GM18498 (cell line): ENCODE results near the gene CCSER1.
"Not testable (repeated sequence)": the region's sequence is repeated elsewhere in the genome, so short reads cannot be mapped to it uniquely, and the experiment has no call there.

Experiments used
- ATAC-seq: cut with Tn5 transposase; IDR thresholded peaks from one replicate; pipeline ENCODE4 v1.9.1; 2021; ENCODE audit warnings: mild to moderate bottlenecking, moderate library complexity; ENCODE audit not compliant: unreplicated experiment

CCSER1 gene

DNA sequence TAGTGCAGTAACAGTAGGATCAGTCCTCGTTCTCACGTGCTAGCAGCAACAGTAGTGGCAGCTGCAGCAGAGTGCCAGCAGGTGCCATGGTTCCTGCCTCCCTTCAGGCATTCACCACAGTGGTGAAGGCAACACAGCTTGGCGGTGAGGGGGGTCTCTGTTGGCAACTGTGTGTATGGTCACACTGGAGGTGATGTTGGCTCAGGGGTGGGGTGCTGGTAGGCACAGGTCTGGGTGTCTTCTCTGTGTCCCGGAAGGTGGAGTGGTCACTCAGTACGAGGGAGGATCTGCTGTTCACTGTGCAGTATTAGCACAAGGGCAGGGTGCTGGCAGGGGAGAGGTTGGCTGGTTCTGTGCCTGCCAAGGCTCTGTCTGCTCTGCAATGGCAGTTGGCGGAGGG, 671.8 kb downstream of the CCSER1 start:
- no peak for ATAC-seq

DNA sequence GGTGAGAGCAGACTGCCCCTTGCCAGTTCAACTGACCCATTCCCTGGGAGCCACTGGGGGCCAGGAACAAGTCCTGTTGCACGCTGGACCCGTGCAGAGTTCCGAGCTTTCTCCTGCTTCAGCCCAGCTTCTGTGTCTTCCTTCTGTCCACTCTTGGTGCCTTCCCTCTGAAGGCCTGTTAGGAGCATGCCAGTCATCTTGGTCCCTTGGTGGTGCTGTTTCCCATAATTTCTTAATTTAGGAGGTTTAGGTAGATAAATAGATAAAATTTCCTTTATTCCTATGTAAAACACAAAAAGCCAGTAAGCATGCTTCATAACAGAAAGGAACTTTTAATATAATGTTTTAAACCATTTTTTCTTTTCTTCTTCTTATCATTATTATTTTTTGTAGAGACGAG, 672.7 kb downstream of the CCSER1 start:
- no peak for ATAC-seq

DNA sequence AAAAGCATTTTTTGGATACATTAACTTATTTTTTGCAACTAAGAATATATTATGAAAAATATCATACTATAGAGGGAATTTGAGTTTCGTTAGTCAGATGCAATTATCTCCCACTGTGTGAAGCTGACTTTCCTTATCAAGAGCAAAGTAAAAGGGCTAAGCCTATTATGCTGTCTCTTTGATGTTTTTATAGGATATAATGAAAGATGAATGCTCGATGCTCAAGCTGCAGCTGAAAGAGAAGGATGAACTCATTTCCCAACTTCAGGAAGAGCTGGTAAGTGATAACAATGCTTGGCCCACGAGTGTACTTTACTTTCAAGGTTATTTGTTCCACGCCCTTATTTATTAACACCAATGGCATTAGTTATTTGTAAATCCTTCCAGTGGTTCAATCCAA, 688.4 kb downstream of the CCSER1 start:
- no peak for ATAC-seq

DNA sequence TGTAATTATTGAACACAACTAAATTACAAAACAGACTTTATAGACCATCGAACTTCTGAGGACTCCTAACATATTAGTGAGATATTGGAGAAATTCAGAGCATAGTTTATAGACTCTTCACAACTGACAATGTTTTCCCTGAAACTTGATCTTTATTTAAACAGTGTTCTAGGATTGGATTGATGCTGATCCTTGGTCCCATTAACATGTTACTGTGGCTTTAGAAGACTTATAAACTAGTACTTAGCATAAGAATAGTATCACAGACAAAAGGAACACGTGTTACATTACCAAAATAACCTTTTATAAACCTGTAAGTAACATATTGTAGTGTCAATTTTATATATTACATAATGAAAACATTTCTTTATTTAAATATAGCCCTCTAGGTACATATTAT, 689.6 kb downstream of the CCSER1 start:
- ATAC-seq = no peak

DNA sequence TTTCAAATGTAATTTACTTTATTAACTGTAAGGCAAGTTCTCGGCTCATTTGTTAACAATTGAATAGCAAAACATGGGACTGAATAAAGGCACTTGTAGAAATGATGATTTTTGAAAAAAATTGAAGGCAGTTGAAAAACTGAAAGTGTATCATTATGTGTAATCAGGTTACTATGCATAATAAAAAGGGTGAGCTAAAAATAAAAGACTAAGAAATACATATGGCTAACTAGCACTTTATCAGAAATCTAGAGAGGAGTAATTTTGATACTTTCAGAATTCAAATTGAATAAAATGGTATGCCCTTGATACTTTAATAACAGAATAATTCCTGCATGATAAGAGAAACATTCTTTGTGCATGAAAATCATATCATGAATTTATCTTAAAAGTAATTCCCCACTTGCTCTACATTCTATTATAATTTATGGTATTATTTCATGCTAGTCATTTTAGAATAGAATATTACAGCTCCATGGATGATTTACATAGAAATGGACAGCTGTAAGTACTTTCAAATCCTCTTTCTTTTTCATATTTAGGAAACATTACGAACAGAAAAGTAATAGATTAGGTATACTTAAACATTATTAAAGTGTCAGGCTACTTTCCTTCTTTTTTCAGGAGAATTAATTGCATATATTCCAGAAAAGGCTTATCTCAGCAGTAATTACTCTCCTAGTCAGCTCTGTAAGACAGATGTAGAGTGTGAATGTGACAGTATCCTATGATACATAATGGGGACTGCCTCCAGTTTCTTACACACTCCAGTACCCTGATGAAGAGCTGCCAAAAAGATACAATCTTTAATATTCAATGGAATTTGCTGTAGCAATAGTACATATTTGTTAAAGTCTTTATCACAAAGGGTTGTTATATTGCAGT, 697.3 kb downstream of the CCSER1 start:
- peak; percentile 57 for ATAC-seq

DNA sequence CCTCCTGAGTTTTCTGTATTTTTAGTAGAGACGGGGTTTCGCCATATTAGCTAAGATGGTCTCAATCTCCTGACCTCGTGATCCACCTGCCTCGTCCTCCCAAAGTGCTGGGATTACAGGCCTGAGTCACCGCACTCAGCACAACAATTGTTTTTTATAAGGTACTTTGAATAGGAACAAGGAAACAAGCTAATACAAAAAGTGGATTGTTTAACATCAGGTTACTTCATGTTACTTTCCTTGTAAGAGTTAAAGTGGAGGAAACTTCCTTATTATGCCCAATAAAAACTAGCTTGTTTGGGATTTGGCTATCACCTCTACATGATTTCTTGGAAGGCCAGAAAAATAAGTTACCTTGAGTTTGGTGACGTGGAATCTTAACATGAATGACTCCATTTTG, 698.7 kb downstream of the CCSER1 start:
- no peak for ATAC-seq

DNA sequence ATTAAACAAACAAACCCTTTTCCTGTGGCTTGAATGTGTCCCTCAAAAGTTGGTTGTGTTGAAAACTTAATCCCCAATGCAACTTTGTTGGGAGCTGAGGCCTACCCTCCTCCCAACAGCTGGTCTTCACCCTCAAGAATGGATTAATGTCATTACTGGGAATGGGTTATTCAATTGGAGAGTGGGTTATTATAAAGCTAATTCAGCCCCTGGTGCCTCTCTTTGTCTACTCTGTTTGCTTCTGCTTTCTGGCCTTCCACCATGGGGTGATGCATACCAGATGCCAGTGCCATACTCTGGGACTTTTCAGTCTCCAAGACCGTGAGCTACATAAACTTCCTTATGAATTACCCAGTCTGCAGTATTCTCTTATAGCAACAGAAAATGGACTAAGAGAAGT, 706.5 kb downstream of the CCSER1 start:
- no peak for ATAC-seq

DNA sequence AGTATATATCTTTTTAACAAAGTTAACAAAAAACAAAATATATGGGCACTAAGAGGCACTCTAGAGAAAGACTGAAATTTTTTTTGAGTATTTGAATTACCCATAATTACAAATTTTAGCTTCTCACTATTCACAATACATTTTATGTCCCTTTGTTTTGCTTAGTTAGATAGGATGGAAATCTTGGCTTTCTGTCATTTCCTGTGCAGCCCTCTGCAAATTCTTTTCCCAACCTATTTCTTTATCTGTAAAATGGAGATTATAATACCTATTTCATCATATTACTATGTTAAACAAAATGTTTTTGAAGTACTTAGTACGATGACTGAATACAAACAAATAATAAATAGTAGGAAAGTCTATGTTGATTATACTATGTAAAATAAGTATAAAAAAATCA, 710.0 kb downstream of the CCSER1 start:
- ATAC-seq = no peak

DNA sequence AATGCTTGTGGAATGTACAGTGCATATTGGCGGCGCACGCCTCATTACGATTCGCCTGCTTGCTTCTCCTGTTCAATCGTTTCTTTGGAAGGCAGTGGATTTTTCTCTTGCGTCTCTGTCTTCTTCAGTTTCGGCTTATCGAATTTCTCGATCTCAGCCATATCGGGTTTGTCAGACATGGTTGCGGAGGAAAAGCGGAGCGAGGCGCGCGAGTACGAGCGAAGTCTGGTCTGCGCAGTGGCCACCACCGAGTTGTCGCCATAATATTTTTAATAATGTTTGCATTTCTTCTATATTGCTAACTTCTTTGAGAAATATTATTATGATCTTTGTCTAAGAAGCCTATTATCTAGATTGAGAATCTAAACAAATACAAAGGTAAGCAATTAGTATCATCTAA, 711.7 kb downstream of the CCSER1 start:
- not testable (repeated sequence) for ATAC-seq

DNA sequence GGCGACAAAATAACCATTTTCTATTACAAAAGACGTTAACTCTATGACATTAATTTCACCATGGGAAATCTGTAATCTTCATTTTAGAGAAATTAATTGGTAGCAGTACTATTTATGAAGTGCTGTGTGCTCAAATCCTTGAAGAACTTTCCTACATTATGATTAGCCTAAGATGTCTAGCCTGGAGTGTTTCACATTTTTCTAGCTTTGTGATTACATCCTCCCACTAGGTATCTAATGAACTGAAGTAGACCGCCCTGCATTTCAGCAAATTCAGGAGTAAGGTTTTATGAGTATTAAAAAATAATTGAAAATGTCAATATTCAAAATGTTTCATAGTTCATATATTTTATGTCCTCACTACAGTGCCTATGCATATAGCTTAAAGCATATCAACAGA, 713.1 kb downstream of the CCSER1 start:
- ATAC-seq = no peak

DNA sequence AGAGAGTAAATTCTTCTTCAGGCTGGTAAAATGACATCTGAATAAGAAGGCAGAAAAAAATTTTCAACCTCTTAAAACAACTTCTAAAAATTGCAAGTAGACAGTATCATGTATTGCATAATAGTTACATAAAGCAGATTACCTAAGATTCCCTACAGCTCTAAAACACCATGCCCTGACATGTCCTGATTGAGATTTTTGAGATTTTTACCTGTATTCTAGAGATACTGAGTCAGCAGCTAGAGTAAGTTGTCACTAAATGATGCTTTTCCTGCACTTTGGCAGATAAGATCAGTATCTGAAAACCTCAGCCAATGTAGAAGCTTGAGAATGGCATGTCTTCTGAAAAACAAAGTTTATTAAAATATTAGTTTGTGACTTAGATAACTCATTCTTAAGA, 713.6 kb downstream of the CCSER1 start:
- no peak for ATAC-seq

DNA sequence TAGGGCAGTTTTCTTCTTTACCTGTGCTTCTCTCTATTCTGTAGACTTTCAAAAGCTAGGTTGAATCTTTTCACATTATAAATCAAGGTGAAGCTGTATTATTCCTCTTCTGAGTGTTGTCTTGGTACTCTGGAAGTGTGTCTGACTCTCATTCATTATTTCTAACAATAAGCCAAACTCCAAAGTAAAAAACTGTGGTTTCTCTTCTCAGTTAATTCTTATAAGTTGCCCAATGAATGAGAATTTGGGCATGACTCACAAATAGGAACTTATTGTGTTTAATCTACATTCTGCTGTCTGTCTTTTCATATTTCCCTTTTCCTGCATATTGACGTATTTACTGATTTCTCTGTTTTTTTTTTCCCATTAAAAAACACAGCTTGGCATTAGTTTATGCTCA, 714.5 kb downstream of the CCSER1 start:
- no peak for ATAC-seq

DNA sequence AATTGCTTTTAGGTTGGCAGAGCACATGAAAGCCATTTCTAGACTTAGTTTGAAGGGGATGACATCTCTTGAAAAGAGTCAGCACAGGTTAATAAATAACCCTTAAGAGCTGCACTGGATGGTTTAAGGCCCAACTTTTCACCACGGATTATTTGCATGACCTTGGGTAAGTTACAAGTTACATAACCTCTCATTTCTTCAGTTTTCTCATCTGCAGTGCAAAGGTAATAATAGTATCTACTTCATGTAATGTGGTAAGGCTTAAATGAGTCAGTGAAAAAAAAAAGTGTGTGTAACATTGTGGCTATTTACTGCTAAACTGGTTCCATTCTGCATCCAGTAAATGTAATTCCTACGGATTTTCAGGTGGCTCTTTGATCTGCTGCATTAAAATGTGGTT, 715.8 kb downstream of the CCSER1 start:
- peak; percentile 97 for ATAC-seq

DNA sequence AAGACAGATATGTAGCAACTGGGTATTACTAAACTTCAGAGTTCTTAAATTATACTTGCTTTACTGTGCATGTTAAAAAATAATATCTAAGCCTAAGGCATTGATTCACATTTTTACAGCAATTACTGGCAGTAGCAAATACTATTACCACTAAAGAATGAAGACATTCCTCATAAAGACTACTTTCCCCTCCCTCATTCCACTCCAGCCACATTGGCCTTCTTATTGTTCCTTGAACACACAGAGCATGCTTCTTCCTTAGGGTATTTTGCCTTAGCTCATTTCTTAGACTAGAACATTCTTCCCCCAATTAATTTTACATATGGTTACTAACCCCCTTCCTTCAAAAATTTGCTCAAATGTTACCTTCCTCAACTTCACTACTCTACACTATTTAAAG, 717.0 kb downstream of the CCSER1 start:
- ATAC-seq = no peak

DNA sequence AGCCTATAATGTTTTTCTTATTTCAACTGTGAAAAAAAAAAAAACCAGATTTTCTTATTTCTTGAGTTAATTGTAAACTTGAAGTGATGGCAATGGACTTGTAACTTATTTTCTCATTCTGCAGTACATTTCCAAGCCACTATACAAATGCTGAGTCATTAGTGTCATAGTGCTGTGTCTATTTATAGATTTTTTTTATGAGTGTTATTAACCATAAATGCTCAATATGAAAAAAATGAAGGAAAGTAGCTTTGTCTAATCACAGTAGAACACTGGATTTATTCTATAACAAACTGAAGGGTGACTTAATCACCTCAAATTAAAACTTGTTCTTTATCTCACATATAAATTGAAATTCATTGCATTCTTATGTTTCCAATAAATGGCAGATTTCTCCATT, 718.6 kb downstream of the CCSER1 start:
- peak; percentile 33 for ATAC-seq

DNA sequence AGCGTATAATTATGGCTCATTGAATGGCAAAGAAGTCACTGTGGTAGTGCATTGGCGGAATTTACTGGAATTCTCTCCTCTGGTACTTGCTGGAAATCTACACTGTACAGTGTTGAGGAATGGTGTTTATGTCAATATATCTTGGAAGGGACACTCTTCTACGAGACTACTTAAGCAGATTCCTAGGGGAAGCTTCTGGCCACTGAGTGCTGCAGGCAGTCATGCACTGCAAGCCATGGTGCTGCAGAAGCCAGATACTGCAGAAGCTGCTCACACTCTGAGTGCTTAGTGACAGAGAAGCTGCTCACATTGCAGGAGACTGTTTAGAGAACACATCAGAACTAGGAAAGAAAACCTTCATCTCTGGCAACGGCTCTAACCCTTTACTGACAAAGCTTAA, 725.0 kb downstream of the CCSER1 start:
- ATAC-seq = no peak

DNA sequence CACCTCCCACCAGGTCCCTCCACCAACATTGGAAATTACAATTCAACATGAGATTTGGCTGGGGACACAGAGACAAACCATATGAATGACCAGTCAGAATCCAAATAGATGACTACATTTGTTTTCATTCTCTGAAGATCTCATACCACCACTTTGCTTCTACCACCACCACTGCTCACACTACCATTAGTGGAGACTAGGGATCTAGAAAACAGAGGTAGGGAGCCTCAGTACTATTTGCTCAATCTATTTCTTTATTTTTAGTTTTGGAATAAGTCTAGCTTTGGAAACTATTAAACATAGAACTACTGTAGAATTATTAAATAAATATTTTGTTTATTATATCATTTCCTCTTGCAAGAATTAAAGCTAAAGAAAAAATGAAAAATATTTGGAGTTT, 727.9 kb downstream of the CCSER1 start:
- ATAC-seq = no peak

DNA sequence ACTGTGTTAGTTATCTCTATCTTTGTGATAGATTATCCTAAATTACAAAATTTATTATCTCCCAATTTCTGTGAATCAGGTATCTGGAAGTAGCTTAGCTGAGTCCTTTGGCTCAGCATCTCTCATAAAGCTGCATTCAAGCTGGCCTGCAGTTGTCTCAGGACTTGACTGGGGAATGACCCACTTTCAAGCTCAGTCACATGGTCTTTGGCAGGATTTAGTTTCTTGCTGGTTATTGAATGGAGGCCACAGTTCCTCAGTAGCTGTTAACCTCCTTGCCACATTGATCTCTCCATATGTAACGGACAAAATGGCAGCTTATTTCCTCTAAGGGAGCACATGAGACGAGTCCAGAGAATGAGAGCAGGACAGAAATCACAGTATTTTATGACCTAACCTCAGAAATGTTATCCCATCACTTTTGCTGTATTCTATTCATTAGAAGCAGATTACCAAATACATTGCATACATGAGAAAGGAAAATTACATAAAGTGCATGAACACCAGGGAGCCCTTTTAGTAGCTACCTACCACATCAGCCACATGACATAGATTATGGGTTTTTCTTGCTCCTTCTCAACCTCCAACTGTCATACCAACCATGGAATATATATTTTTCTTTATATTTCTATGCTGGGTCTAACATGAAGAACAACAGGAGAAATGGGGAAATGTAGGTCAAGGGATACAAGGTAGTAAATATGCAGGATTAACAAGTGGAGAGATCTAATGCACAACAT, 730.1 kb downstream of the CCSER1 start:
- ATAC-seq = no peak

DNA sequence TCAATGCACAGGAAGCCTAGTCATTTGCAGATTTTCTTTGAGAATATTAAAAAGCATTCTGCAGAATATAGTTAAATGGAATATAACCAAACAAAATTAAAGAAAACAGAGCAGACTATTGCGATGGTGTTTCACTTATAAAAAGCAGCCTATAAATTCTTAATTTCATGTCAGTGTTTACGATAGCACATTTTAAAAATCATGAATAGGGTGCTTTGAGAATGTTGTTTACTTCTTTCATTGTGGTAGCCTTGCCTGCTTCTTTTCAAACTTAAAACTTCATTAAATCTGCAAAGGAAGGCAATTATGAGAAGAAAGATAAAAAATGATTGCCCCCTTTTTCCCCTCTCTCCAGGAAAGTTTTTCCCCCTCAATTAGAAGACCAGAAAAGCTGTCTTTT, 748.6 kb downstream of the CCSER1 start:
- no peak for ATAC-seq

DNA sequence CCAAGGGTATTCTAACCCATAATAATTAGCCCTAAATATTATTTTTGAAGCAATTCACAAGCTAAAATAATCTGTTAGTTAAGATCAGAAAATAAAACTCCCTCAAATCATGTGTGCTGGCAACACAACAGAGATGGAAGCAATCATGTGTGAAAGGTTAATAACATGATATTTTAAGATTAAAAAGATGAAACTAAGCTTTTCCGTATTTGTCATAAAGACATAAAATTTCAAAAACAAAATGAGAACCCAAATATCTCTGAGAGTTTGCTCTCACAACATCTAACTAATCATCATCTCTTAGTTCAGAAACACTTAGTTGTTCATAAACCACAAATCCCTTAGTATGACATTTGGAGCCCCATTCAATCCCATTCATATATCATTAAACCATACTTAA, 749.1 kb downstream of the CCSER1 start:
- ATAC-seq = no peak

DNA sequence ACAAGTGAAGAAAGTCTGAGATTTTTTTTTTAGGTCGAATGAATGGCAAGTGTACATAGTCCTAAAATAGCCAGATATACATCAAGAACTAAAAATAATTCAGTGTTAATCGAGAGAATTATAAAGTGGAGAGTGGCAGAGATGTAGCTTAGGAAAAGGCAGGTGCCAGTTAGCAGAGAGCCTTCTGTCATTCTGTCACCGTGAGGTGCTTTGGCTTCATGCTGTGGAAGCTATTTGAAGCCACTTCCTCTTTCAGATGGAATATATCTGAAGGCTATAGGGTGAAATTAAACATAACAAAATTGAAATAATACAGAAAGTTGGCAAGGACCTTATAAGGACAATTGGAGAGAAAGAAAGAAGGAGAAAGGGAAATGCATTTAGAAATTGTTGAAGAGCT, 756.3 kb downstream of the CCSER1 start:
- no peak for ATAC-seq

DNA sequence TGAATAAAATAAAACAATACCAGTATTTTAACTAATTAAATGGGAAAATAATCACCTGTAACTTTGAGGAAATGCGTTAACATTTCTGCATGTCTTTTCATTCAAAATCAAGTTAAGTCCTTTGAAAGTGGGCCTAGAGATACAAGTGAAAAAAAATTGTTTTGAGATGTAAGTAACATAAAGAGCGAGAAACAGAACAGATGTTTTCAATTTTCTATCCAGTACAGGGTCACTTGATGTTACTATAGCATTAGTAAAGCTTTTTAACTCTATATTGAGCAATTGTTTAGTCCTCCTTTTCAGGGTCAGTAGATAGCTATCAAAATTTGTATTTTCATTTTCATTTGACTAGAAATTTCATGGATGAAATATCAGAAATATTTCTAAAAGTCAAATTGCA, 761.4 kb downstream of the CCSER1 start:
- ATAC-seq = no peak
